ENCODE results near the gene PEAK1.

DNA sequence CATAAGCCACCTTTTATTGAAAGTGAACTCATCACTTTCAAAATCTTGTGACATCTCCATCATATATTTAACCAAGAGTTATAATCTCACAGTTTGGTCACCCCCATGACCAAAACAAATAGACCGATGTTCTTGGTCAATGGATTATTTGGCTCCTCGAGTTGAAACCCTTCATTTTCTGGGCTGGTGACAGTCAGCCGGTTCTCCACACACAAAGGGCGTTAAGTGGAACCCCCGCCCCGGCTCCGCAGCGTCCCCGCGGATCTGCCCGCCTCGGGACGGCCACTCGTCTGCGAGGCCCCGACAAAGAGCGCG, 349.8 kb downstream of the PEAK1 start:
- TF ChIP-seq CTCF (conservative IDR thresholded peaks at IDR 0.05; ENCODE audit: low read depth in 2 of 2) (no peak), CREB1 (CRISPR knock-in tag; IDR thresholded peaks at IDR 0.05; ENCODE audit: low read depth) (no peak), POLR2AphosphoS5 (IDR thresholded peaks at IDR 0.05; ENCODE audit: low read depth) (no peak), EZH2 (IDR thresholded peaks at IDR 0.05; ENCODE audit: low read depth, unreplicated experiment) (no peak), JUNB (IDR thresholded peaks at IDR 0.05; ENCODE audit: unreplicated experiment) (no peak), EZH2phosphoT487 (IDR thresholded peaks at IDR 0.05; ENCODE audit: unreplicated experiment) (no peak)
